ENCODE results near the gene ZNF557. TPM values are rescaled to one million over a fixed set of nuclear protein-coding genes. Genes with fewer than 3 reads are reported as not detected.

The ZNF557 gene
- total and polyA plus RNA-seq, 3 donors from 2014 or later = 5.6 to 21.0 (median 20.8) TPM

DNA sequence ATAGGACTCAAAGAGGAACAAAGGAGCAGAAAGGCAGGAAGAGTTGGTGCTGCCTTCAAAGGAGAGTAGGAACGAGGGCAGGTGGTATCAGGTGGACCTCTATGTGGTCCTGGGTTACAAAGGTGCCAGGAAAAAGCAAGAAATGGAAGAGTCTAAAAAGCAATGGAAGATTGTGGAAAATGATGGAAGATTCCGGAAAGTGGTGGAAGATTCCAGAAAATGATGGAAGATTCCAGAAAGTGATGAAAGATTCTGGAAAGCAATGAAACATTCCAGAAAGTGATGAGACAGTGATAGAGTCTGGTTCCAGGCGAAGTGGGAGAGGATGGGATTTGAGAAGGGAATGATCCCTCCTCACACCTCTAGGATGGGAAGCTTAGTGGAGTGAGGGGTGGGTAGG lies 55.3 kb downstream of the ZNF557 start:
- Histone ChIP-seq H3K27ac (no peak overlapping the region), H3K4me3 (no peak overlapping the region), H3K4me1 (no peaks in the 10 kb centered on the region), H3K36me3 (ENCODE audit: low read depth, missing control alignments) (no peaks in the 10 kb centered on the region), H3K9me3 (no peaks in the 10 kb centered on the region), H3K27me3 (no peaks in the 10 kb centered on the region)
- intact Hi-C loops (cut with DNase I; ENCODE audit: low total_unique reads) = no loop called here
- 64 to 71% methylated on average over 3 of the region's 3 CpGs for WGBS, 2 donors
- no peak for DNase-seq
- no peak for TF ChIP-seq POLR2A (IDR thresholded peaks at IDR 0.05)
- TF ChIP-seq, protein P1, sequence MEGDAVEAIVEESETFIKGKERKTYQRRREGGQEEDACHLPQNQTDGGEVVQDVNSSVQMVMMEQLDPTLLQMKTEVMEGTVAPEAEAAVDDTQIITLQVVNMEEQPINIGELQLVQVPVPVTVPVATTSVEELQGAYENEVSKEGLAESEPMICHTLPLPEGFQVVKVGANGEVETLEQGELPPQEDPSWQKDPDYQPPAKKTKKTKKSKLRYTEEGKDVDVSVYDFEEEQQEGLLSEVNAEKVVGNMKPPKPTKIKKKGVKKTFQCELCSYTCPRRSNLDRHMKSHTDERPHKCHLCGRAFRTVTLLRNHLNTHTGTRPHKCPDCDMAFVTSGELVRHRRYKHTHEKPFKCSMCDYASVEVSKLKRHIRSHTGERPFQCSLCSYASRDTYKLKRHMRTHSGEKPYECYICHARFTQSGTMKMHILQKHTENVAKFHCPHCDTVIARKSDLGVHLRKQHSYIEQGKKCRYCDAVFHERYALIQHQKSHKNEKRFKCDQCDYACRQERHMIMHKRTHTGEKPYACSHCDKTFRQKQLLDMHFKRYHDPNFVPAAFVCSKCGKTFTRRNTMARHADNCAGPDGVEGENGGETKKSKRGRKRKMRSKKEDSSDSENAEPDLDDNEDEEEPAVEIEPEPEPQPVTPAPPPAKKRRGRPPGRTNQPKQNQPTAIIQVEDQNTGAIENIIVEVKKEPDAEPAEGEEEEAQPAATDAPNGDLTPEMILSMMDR (IDR thresholded peaks at IDR 0.05) = no peak

GRCh38 chr19:7125221-7125620 lies 55.7 kb downstream of the ZNF557 start:
- no peaks in the 10 kb centered on the region for H3K4me1 ChIP-seq
- H3K4me3 ChIP-seq = no peak overlapping the region
- no peaks in the 10 kb centered on the region for H3K9me3 ChIP-seq
- no peak for TF ChIP-seq POLR2A (IDR thresholded peaks at IDR 0.05)
- TF ChIP-seq, protein P1 (IDR thresholded peaks at IDR 0.05) = no peak
- no peak overlapping the region for H3K27ac ChIP-seq
- H3K36me3 ChIP-seq (ENCODE audit: low read depth, missing control alignments) = no peaks in the 10 kb centered on the region
- H3K27me3 ChIP-seq = no peaks in the 10 kb centered on the region
- intact Hi-C loops (cut with DNase I; ENCODE audit: low total_unique reads) = no loop called here
- no peak for DNase-seq
- WGBS, 2 donors = 92 to 94% methylated on average over 16 of the region's 16 CpGs

GRCh38 chr19:7126132-7126531 lies 56.6 kb downstream of the ZNF557 start:
- H3K36me3 ChIP-seq (ENCODE audit: low read depth, missing control alignments) = no peaks in the 10 kb centered on the region

DNA sequence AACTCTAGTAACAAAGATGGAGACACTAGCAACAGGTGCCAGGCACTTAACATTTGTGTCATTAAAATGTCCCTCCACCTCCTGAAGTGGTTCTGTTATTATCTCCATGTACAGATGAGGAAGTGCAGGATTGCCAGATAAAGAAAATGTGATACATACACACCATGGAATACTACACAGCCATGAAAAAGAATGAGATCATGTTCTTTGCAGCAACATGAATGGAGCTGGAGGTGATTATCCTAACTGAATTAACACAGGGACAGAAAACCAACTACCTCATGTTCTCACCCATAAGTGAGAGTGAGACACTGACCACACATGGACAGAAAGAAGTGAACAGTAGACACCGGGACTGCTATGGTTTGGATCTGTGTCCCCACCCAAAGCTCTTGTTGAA lies 60.5 kb downstream of the ZNF557 start:
- TF ChIP-seq, protein P1 (IDR thresholded peaks at IDR 0.05) = no peak
- TF ChIP-seq POLR2A (IDR thresholded peaks at IDR 0.05) = no peak
- intact Hi-C loops (cut with DNase I; ENCODE audit: low total_unique reads) = no loop called here
- 100% methylated on average over 1 of the region's 1 CpG for WGBS, 2 donors
- Histone ChIP-seq H3K9me3 (no peaks in the 10 kb centered on the region), H3K4me3 (no peak overlapping the region), H3K27me3 (no peaks in the 10 kb centered on the region), H3K27ac (no peak overlapping the region), H3K4me1 (peaks cover 5% of the 10 kb centered on the region), H3K36me3 (ENCODE audit: low read depth, missing control alignments) (no peaks in the 10 kb centered on the region)
- no peak for DNase-seq

More at GRCh38 chr19:7126132-7126531, 56.6 kb downstream of the ZNF557 start:
- TF ChIP-seq, protein P1 (IDR thresholded peaks at IDR 0.05) = no peak
- no peak for TF ChIP-seq POLR2A (IDR thresholded peaks at IDR 0.05)
- Histone ChIP-seq H3K4me1 (no peaks in the 10 kb centered on the region), H3K27me3 (no peaks in the 10 kb centered on the region), H3K9me3 (no peaks in the 10 kb centered on the region), H3K4me3 (no peak overlapping the region), H3K27ac (no peak overlapping the region)
- intact Hi-C loops (cut with DNase I; ENCODE audit: low total_unique reads) = no loop called here
- 89 to 100% methylated on average over 2 to 3 of the region's 3 CpGs for WGBS, 2 donors
- no peak for DNase-seq

DNA sequence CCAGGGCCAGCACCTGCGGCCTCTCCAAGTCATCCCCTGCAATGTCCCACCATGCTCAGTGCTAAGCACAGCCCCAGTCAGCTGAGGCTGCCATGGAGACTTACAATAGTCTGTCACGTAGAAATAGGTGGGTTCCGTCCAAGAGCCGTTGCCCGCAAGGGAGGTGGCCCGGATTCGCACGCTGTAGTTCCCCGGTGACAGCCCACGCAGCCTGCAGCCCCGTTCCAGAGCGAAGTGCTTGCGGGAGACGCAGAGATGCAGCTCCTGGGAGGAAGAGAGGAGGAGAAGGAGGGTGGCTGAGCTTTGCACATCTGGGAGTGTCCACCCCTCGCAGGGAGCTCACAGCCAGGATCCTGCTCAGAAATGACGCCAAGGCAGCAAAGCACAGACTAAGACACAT lies 62.6 kb downstream of the ZNF557 start:
- Histone ChIP-seq H3K36me3 (ENCODE audit: low read depth, missing control alignments) (no peaks in the 10 kb centered on the region), H3K4me3 (no peak overlapping the region), H3K27ac (no peak overlapping the region), H3K9me3 (no peaks in the 10 kb centered on the region), H3K27me3 (no peaks in the 10 kb centered on the region), H3K4me1 (peaks cover 5% of the 10 kb centered on the region)
- DNase-seq = no peak
- intact Hi-C loops (cut with DNase I; ENCODE audit: low total_unique reads) = no loop called here
- no peak for TF ChIP-seq POLR2A (IDR thresholded peaks at IDR 0.05)
- TF ChIP-seq, protein P1 (IDR thresholded peaks at IDR 0.05) = no peak
- WGBS, 2 donors = 92 to 96% methylated on average over 16 of the region's 16 CpGs

Data from testis (tissue), 3 donors.